HCT116 (cell line): ENCODE data around the gene CMTM2. TPM values are rescaled to one million over a fixed set of nuclear protein-coding genes. Genes with fewer than 3 reads are reported as not detected.
"Not testable (repeated sequence)": the region's sequence is repeated elsewhere in the genome, so short reads cannot be mapped to it uniquely, and the experiment has no call there.

ENCODE experiments used
- ATAC-seq: fragments of 200-7000 bp; cut with Tn5 transposase; 2 replicates; pipeline ENCODE4 v1.9.1; 2020; ENCODE audit warnings: mild to moderate bottlenecking, moderate library complexity
- BruUV-seq: library from RNA; stranded (reverse); fragments of 400-500 nt; replicated peaks from 2 replicates; lab custom pipeline; 2021; lab: Mats Ljungman, UMichigan
- CTCF ChIA-PET: fragments of 300-600 bp; sonication (Branson Sonifier 250); formaldehyde crosslinking; loops from one replicate; lab custom pipeline; 2021; ENCODE audit warnings: antibody characterized with exemption; lab: Charles Lee
- POLR2A ChIA-PET: fragments of 300-600, 350-600 bp; sonication (Branson Sonifier 250); formaldehyde crosslinking; loops from one replicate; lab custom pipeline; 2021; ENCODE audit warnings: antibody characterized with exemption; lab: Charles Lee
- RAD21 ChIA-PET, 2 experiments: fragments of 300-600 bp; sonication (Branson Sonifier 250); formaldehyde crosslinking; loops; one replicate each; lab custom pipeline; 2023; ENCODE audit warnings: low total read pairs in 2 of 2; ENCODE audit not compliant: uncharacterized antibody in 2 of 2, unreplicated experiment in 2 of 2, low non-redundant PET in 1 of 2; lab: Charles Lee
- DNase-seq: peaks from one replicate; pipeline ENCODE4 v3.0.0-alpha.2; 2010; ENCODE audit warnings: low read depth, low spot score
- H2AFZ ChIP-seq: fragments of 200-600 bp; shearing (Covaris generic), sonication (generic); 2 replicates; pipeline ENCODE4 v1.6.1; 2017; ENCODE audit warnings: low read depth, mixed run types, mixed read lengths, antibody characterized with exemption, low read length; ENCODE audit not compliant: poor library complexity, severe bottlenecking
- H3K27ac ChIP-seq: 2 replicates; pipeline ENCODE4 v1.5.1; 2012; ENCODE audit warnings: low read depth, low read length
- H3K27me3 ChIP-seq: fragments of 200-600 bp; sonication (generic); 2 replicates; pipeline ENCODE4 v1.6.1; 2016; ENCODE audit warnings: mixed run types, low read length, mixed read lengths; ENCODE audit not compliant: insufficient read depth
- H3K36me3 ChIP-seq, 2 experiments: fragments of 200-500 bp in 1 of 2; fragments of 200-600 bp in 1 of 2; sonication (Bioruptor generic) in 1 of 2; sonication (generic) in 1 of 2; 2 replicates each; pipeline versions ENCODE4 v1.5.1 to v1.6.1; 2014 to 2016; ENCODE audit warnings: low read length in 2 of 2, inconsistent platforms in 1 of 2, mixed read lengths in 1 of 2, mixed run types in 1 of 2; ENCODE audit not compliant: insufficient read depth in 2 of 2, control insufficient read depth in 1 of 2
- H3K4me1 ChIP-seq, 2 experiments: fragments of 200-600 bp in 1 of 2; sonication (generic) in 1 of 2; 2 replicates each; pipeline versions ENCODE4 v1.5.1 to v1.6.1; 2012 to 2017; ENCODE audit warnings: low read length in 2 of 2, inconsistent platforms in 1 of 2, mild to moderate bottlenecking in 1 of 2, mixed read lengths in 1 of 2, mixed run types in 1 of 2, moderate library complexity in 1 of 2; ENCODE audit not compliant: insufficient read depth in 2 of 2, control insufficient read depth in 1 of 2
- H3K4me2 ChIP-seq: fragments of 200-600 bp; sonication (generic); 2 replicates; pipeline ENCODE4 v1.6.1; 2017; ENCODE audit warnings: mixed run types, low read length, mixed read lengths
- H3K4me3 ChIP-seq, 2 experiments: fragments of 200-600 bp in 1 of 2; sonication (generic) in 1 of 2; replicated peaks in 1 of 2; 2 replicates each; pipeline ENCODE4 v1.5.1; 2011 to 2016; ENCODE audit warnings: low read length in 2 of 2, control low read depth in 1 of 2, low read depth in 1 of 2, mild to moderate bottlenecking in 1 of 2, mixed read lengths in 1 of 2, mixed run types in 1 of 2
- H3K79me2 ChIP-seq: fragments of 200-600 bp; sonication (generic); 2 replicates; pipeline ENCODE4 v1.6.1; 2017; ENCODE audit warnings: mild to moderate bottlenecking, mixed run types, low read length, moderate library complexity, mixed read lengths; ENCODE audit not compliant: insufficient read depth
- H3K9ac ChIP-seq: fragments of 200-600 bp; sonication (generic); 2 replicates; pipeline ENCODE4 v1.6.1; 2016; ENCODE audit warnings: low read length, mixed read lengths
- H3K9me2 ChIP-seq: fragments of 200-600 bp; sonication (generic), shearing (Covaris generic); 2 replicates; pipeline ENCODE4 v1.6.1; 2017; ENCODE audit warnings: mixed run types, mild to moderate bottlenecking, moderate library complexity; ENCODE audit not compliant: insufficient read depth
- H3K9me3 ChIP-seq, 2 experiments: fragments of 200-500 bp in 1 of 2; fragments of 200-600 bp in 1 of 2; sonication (Bioruptor generic) in 1 of 2; sonication (generic) in 1 of 2; 2 replicates each; pipeline ENCODE4 v1.6.1; 2014 to 2017; ENCODE audit warnings: low read length in 2 of 2, mixed read lengths in 2 of 2, inconsistent platforms in 1 of 2, low read depth in 1 of 2, mild to moderate bottlenecking in 1 of 2, mixed run types in 1 of 2, moderate library complexity in 1 of 2; ENCODE audit not compliant: control insufficient read depth in 1 of 2, insufficient read depth in 1 of 2
- H4K20me1 ChIP-seq: fragments of 200-600 bp; sonication (generic), shearing (Covaris generic); 2 replicates; pipeline ENCODE4 v1.6.1; 2017; ENCODE audit warnings: mixed run types, mild to moderate bottlenecking, moderate library complexity; ENCODE audit not compliant: insufficient read depth
- CBX3 ChIP-seq: IDR thresholded peaks from 2 replicates; pipeline ENCODE4 v1.6.1; 2012; ENCODE audit warnings: low read depth
- EZH2phosphoT487 ChIP-seq: fragments of 200-600 bp; IDR thresholded peaks from 2 replicates; pipeline ENCODE4 v1.6.1; 2018; ENCODE audit warnings: antibody characterized with exemption, borderline replicate concordance
- POLR2A ChIP-seq: IDR thresholded peaks from 2 replicates; pipeline ENCODE4 v1.7.0; 2011; ENCODE audit warnings: borderline replicate concordance; ENCODE audit not compliant: insufficient read depth, insufficient read length; ENCODE audit errors: extremely low read depth
- SIN3A ChIP-seq: IDR thresholded peaks from 2 replicates; pipeline ENCODE4 v1.6.1; 2012; ENCODE audit warnings: low read depth
- SP1 ChIP-seq: IDR thresholded peaks from 2 replicates; pipeline ENCODE4 v1.6.1; 2012; ENCODE audit warnings: low read depth
- SRF ChIP-seq: IDR thresholded peaks from 2 replicates; pipeline ENCODE4 v1.6.1; 2012; ENCODE audit warnings: low read depth
- YY1 ChIP-seq: IDR thresholded peaks from 2 replicates; pipeline ENCODE4 v1.6.1; 2011; ENCODE audit warnings: low read length, low read depth, moderate library complexity, mild to moderate bottlenecking; ENCODE audit not compliant: insufficient replicate concordance; ENCODE audit errors: extremely low read depth
- intact Hi-C: fragments of 100-400 bp; cut with micrococcal nuclease; formaldehyde crosslinking; loops from 2 replicates; pipeline ENCODE4 v1.10.0; 2022
- total RNA-seq: library from RNA; stranded (reverse); gene quantifications from one replicate; pipeline ENCODE4 v1.2.1, GENCODE V29; 2021; ENCODE audit not compliant: unreplicated experiment
- TF ChIP-seq, protein P1 (sequence below), 3 experiments: fragments of 200-600 bp in 1 of 3; sonication (generic) in 1 of 3; IDR thresholded peaks in 2 of 3; conservative IDR thresholded peaks in 1 of 3; 2 replicates each; pipeline ENCODE4 v1.5.1; 2012 to 2017; ENCODE audit warnings: low read depth in 2 of 3, low read length in 2 of 3, antibody characterized with exemption in 1 of 3, borderline replicate concordance in 1 of 3, control low read depth in 1 of 3, mild to moderate bottlenecking in 1 of 3, mixed read lengths in 1 of 3, mixed run types in 1 of 3, moderate library complexity in 1 of 3; ENCODE audit not compliant: insufficient read depth in 1 of 3

CMTM2 gene
- total RNA-seq, 1 experiment from 2014 or later = 0.42 TPM

DNA sequence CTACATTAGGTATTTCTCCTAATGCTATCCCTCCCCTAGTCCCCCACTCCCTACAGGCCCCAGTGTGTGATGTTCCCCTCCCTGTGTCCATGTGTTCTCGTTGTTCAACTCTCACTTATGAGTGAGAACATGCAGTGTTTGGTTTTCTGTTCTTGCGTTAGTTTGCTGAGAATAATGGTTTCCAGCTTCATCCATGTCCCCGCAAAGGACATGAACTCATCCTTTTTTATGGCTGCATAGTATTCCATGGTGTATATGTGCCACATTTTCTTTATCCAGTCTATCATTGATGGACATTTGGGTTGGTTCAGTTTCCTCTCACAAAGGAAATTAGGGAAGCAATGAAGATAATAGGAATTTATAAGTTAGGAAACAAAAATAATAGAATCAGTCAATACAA lies 12.0 kb upstream of the CMTM2 start:
- H3K27ac ChIP-seq, intact Hi-C loops, H3K9me2 ChIP-seq, RAD21 ChIA-PET, H4K20me1 ChIP-seq, H3K4me3 ChIP-seq, H3K79me2 ChIP-seq, H3K27me3 ChIP-seq, H3K36me3 ChIP-seq, ATAC-seq, H3K9me3 ChIP-seq, DNase-seq, CTCF ChIA-PET, BruUV-seq, H2AFZ ChIP-seq, H3K4me2 ChIP-seq, POLR2A ChIA-PET, H3K9ac ChIP-seq: not testable (repeated sequence)
- H3K4me1 ChIP-seq = peaks cover 0 to 13% of the 10 kb centered on the region in 2 experiments; a peak in 3 of 4 replicates

DNA sequence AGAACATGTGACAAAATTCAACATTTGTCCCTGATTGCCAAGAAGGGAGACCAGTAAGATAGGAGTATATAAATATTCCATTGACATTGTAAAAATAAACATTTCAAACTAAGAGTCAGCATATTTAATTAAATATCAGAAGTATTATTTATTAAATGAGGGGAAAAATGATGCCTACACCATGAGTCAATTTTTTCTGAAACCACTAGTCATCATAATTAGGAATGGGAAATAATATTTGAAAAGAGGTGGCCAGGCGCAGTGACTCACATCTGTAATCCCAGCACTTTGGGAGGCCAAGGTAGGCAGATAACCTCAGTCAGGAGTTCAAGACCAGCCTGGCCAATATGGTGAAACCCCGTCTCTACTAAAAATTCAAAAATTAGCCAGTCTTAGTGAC lies 10.9 kb upstream of the CMTM2 start:
- POLR2A ChIA-PET = no interaction called here
- TF ChIP-seq, protein P1, sequence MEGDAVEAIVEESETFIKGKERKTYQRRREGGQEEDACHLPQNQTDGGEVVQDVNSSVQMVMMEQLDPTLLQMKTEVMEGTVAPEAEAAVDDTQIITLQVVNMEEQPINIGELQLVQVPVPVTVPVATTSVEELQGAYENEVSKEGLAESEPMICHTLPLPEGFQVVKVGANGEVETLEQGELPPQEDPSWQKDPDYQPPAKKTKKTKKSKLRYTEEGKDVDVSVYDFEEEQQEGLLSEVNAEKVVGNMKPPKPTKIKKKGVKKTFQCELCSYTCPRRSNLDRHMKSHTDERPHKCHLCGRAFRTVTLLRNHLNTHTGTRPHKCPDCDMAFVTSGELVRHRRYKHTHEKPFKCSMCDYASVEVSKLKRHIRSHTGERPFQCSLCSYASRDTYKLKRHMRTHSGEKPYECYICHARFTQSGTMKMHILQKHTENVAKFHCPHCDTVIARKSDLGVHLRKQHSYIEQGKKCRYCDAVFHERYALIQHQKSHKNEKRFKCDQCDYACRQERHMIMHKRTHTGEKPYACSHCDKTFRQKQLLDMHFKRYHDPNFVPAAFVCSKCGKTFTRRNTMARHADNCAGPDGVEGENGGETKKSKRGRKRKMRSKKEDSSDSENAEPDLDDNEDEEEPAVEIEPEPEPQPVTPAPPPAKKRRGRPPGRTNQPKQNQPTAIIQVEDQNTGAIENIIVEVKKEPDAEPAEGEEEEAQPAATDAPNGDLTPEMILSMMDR (IDR thresholded peaks at IDR 0.05 in 2 of 3, conservative IDR thresholded peaks at IDR 0.05 in 1 of 3; ENCODE audit: borderline replicate concordance in 1 of 3, insufficient read depth in 1 of 3, low read depth in 2 of 3, low read length in 2 of 3) = no peak
- no peak for TF ChIP-seq SP1
- no peak for TF ChIP-seq POLR2A
- no peak for TF ChIP-seq EZH2phosphoT487
- no peak for TF ChIP-seq SRF
- no peak for TF ChIP-seq YY1
- no peak for TF ChIP-seq CBX3
- no peak for TF ChIP-seq SIN3A
- Histone ChIP-seq H3K27ac (no peak overlapping the region), H3K4me2 (no peak overlapping the region), H3K9me2 (no peaks in the 10 kb centered on the region), H3K79me2 (no peaks in the 10 kb centered on the region), H2AFZ (no peak overlapping the region), H3K9ac (no peak overlapping the region), H3K4me1 (peaks cover 0 to 13% of the 10 kb centered on the region in 2 experiments; a peak in 3 of 4 replicates), H3K27me3 (no peaks in the 10 kb centered on the region), H3K36me3 (no peaks in the 10 kb centered on the region; a peak in 1 of 4 replicates), H3K4me3 (no peak overlapping the region), H3K9me3 (no peaks in the 10 kb centered on the region), H4K20me1 (peaks cover 3% of the 10 kb centered on the region; the same call in 1 of the 2 replicates)
- BruUV-seq = no TSS peak
- RAD21 ChIA-PET = no interaction called here
- CTCF ChIA-PET = no interaction called here
- intact Hi-C loops = no loop called here
- ATAC-seq = no peak
- DNase-seq = no peak
